Left ventricle myocardium inferior (tissue), 1 donor: ENCODE measurements around the gene PCSK5. TPM values are rescaled to one million over a fixed set of nuclear protein-coding genes. Genes with fewer than 3 reads are reported as not detected.

Experiments
- DNase-seq: peaks from one replicate; pipeline ENCODE4 v3.0.0-alpha.2; 2020
- H3K27ac ChIP-seq: fragments of 200-600 bp; replicated peaks from 2 replicates; pipeline ENCODE4 v1.8.0; 2021
- H3K27me3 ChIP-seq: fragments of 200-600 bp; 2 replicates; pipeline ENCODE4 v1.8.0; 2021; ENCODE audit warnings: low read depth
- H3K36me3 ChIP-seq: fragments of 200-600 bp; 2 replicates; pipeline ENCODE4 v1.8.0; 2021
- H3K4me1 ChIP-seq: fragments of 200-600 bp; 2 replicates; pipeline ENCODE4 v1.8.0; 2021
- H3K4me3 ChIP-seq: fragments of 200-600 bp; 2 replicates; pipeline ENCODE4 v1.8.0; 2021; ENCODE audit warnings: mild to moderate bottlenecking, moderate library complexity
- H3K9me3 ChIP-seq: fragments of 200-600 bp; replicated peaks from 2 replicates; pipeline ENCODE4 v1.8.0; 2021
- intact Hi-C: fragments of 100-400 bp; cut with micrococcal nuclease; formaldehyde crosslinking; loops from one replicate; pipeline ENCODE4 v1.11.0; 2022
- total RNA-seq: library from RNA; stranded (reverse); fragmentation: NEBNext Ultra II Directional; extraction: Animal tissue kit (Norgen Biotek cat#: 25700); gene quantifications from one replicate; pipeline ENCODE4 v1.2.1, GENCODE V29; 2021
- TF ChIP-seq, protein P1 (sequence below): fragments of 200-600 bp; IDR thresholded peaks from 2 replicates; pipeline ENCODE4 v1.8.0; 2021; ENCODE audit warnings: antibody characterized with exemption, mild to moderate bottlenecking, borderline replicate concordance
- donor health status: DM: no; HTN: yes; CAD: no; lungs with severe emphysema.

The PCSK5 gene
- total RNA-seq, 1 donor from 2014 or later = 5.6 TPM

DNA sequence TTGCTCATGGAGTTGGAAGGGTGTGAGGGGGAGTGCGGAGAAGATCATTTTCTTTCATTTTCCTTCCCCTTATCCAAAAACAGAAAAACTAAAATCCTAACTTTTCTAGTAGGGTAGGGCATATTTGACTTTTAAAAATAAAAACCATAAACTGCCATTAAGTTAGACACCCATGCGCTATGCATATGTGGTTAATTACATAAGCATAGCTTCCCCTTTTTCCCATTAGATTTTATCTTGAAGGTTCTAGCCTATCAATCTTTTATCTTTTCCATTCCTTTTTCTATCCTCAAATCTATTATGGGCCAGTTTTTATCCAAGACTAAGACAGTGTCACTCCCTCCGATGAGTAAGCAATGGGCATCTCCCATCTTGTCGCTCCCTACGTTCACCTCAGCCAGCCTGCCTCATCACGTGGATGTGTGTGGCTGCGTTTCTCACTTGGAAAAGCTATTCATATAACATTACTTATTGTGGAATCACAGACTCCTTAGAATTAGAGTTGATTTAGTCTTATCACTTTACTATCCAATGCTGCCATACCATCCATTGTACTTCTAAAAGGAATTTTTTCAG is 49.2 kb downstream of the PCSK5 start:
- TF ChIP-seq, protein P1, sequence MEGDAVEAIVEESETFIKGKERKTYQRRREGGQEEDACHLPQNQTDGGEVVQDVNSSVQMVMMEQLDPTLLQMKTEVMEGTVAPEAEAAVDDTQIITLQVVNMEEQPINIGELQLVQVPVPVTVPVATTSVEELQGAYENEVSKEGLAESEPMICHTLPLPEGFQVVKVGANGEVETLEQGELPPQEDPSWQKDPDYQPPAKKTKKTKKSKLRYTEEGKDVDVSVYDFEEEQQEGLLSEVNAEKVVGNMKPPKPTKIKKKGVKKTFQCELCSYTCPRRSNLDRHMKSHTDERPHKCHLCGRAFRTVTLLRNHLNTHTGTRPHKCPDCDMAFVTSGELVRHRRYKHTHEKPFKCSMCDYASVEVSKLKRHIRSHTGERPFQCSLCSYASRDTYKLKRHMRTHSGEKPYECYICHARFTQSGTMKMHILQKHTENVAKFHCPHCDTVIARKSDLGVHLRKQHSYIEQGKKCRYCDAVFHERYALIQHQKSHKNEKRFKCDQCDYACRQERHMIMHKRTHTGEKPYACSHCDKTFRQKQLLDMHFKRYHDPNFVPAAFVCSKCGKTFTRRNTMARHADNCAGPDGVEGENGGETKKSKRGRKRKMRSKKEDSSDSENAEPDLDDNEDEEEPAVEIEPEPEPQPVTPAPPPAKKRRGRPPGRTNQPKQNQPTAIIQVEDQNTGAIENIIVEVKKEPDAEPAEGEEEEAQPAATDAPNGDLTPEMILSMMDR = no peak
- Histone ChIP-seq H3K4me1 (no peaks in the 10 kb centered on the region), H3K36me3 (peaks cover 7% of the 10 kb centered on the region), H3K27ac (no peak overlapping the region), H3K4me3 (no peak overlapping the region), H3K9me3 (no peaks in the 10 kb centered on the region), H3K27me3 (no peaks in the 10 kb centered on the region)
- DNase-seq = no peak
- intact Hi-C loops = no loop called here

DNA sequence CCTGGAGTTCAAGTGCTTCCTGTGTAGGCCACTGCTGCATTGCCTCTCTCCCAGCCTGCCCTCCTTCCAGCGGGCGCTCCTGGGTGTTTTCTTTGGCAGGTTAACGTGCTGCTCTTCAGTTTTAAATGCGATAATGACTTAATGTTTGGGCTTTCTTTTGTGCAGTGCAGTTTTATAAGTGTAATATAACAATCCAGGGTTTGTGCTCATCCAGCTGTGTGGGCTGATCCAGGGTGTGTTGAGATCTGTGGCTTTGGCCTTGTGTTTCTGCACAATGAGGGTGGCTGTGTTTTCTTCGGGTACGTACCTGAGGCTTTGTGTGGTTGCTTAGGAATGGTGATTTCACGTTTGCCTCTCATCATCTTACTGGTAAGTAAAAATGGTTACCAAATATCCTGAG is 50.6 kb downstream of the PCSK5 start:
- no peak for DNase-seq
- H3K36me3 ChIP-seq = no peaks in the 10 kb centered on the region
- H3K9me3 ChIP-seq = no peaks in the 10 kb centered on the region
- H3K27ac ChIP-seq = no peak overlapping the region
- no peaks in the 10 kb centered on the region for H3K27me3 ChIP-seq
- intact Hi-C loops = no loop called here
- no peak overlapping the region for H3K4me3 ChIP-seq
- TF ChIP-seq, protein P1 = no peak
- no peaks in the 10 kb centered on the region for H3K4me1 ChIP-seq

DNA sequence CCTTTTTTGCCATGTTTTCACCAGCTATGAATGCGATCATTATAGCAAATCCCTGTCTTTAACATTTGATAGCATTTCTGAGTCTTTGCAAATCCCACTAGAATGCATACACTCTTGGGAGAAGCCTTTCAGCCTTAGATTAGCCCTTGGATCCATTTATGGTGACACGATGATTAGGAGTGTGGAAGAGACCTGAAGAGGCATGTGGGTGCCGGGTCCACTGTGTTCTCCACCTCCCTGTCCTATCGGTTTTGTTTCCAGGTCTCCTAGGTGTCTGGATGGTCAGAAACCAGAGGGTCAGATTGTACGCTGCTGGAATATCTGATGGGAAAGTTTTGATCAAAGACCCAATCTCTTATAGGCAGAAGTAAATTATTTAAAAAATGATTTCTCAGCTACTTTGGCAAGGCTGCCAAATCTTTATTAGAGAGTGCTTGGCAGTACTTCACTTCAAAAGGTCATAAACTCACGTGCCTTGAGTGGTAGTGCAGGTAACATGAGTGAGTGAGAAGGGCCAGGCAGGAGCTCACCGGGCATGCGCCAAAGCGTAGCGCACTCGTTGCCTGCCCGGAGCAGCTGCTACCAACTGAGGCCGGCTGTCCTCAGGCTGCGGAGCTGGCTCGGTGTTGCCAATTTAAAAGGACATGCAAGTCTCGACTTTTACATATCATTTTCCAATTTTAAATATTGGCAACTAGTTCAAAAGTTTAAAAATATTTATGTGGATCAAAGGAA is 51.3 kb downstream of the PCSK5 start:
- Histone ChIP-seq H3K9me3 (no peaks in the 10 kb centered on the region), H3K4me3 (no peak overlapping the region), H3K27me3 (no peaks in the 10 kb centered on the region), H3K27ac (no peak overlapping the region), H3K36me3 (no peaks in the 10 kb centered on the region), H3K4me1 (no peaks in the 10 kb centered on the region)
- no peak for DNase-seq
- intact Hi-C loops = no loop called here
- TF ChIP-seq, protein P1 = no peak

DNA sequence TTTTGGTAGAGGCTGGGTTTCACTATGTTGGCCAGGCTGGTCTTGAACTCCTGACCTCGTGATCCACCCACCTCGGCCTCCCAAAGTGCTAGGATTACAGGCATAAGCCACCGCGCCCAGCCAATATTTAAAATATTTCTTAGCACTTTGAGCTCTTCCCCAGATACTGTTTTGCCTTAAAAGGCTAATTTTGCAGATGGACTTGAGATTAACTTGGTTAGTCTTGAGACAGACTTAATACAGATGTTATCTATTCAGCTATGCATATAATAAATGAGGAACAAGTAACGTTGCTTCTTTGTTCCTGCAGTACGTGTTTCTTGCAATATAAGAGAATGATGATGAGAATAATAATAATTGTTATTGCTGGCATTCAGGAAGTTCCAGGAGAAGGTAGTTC is 56.3 kb downstream of the PCSK5 start:
- Histone ChIP-seq H3K27ac (no peak overlapping the region), H3K9me3 (no peaks in the 10 kb centered on the region), H3K4me3 (no peak overlapping the region), H3K27me3 (no peaks in the 10 kb centered on the region), H3K4me1 (no peaks in the 10 kb centered on the region), H3K36me3 (no peaks in the 10 kb centered on the region)
- DNase-seq = no peak
- TF ChIP-seq, protein P1 = no peak
- intact Hi-C loops = no loop called here

DNA sequence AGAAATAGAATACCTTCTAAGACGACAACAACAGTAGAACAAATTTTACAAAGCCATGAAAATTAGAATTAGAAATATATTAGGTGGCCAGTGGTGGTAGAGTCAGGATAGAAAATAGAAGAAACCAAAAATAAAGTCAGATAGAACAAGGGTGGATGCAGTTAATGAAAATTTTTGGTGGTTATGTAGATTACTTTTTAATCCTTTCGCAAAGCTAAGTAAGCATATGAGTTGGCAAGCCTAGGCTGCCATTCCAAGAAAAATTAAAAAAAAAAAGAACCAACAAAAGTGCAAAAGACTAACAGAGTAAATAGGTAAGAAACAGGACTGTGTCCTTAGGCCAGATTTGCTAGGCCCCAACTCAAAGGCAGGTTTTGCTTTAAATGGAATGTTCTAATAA is 56.8 kb downstream of the PCSK5 start:
- no peaks in the 10 kb centered on the region for H3K27me3 ChIP-seq
- TF ChIP-seq, protein P1 = no peak

More for the DNA sequence above, 56.8 kb downstream of the PCSK5 start:
- intact Hi-C loops = no loop called here
- H3K9me3 ChIP-seq = no peaks in the 10 kb centered on the region
- no peaks in the 10 kb centered on the region for H3K4me1 ChIP-seq
- no peak for DNase-seq
- no peak overlapping the region for H3K4me3 ChIP-seq
- no peaks in the 10 kb centered on the region for H3K36me3 ChIP-seq
- no peak overlapping the region for H3K27ac ChIP-seq
